Frontal cortex (tissue), 4 donors: ENCODE measurements around the gene PDIK1L. TPM values are rescaled to one million over a fixed set of nuclear protein-coding genes. Genes with fewer than 3 reads are reported as not detected.
A peak's percentile ranks its signal among the peaks of the same experiment; 100 is the strongest.

ENCODE experiments used
- DNase-seq, 2 donors: peaks; one replicate each; pipeline ENCODE4 v3.0.0; 2012; ENCODE audit warnings: low spot score in 2 of 2
- FAIRE-seq: peaks from 2 replicates; lab custom pipeline; 2012; peaks lifted over from hg19 to GRCh38; lab: Jason Lieb, UNC
- total RNA-seq: library from RNA; depleted of rRNA; stranded (reverse); fragments of >200 nt; gene quantifications from one replicate; pipeline ENCODE4 v1.2.3, GENCODE V29; 2014
- donor health status: control.
- donor health status: control.
- donor health status: control.

Gene PDIK1L
- total RNA-seq, 1 donor from 2014 or later, result 109 TPM

DNA sequence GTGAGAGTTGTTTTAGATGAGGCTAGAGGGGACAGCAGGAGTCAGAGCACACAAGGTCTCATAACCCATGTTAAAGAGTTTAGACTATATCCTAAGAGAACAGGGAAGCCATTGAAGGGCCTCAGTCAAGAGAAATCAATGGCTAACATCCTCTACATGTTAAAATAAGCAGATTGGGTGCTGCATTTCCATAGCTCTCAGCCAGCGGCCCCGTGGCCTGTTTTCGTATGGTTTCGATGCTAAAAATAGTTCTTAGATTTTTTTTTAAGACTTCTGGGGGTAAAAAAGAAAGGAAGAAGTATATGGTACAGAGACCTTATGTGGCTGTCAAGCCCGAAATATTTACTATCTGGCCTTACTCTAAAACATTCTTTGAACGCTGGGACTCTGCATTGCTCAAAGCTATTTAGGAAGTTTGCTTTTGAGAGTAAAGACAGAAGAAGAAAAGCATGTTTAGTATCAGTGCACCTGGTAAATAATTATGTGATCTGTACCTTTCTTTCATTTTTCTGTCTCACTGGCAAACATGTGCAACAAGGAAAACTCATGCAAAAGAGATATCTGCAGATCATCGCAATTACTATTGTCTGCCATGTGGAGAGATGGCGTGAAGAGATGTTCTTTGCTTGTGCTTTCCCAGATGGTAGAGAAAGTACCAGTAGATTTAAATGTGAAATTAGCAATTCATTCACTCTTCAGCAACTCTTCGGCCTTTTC, 8.4 kb downstream of the PDIK1L start:
- FAIRE-seq, result no peak
- no peak for DNase-seq

DNA sequence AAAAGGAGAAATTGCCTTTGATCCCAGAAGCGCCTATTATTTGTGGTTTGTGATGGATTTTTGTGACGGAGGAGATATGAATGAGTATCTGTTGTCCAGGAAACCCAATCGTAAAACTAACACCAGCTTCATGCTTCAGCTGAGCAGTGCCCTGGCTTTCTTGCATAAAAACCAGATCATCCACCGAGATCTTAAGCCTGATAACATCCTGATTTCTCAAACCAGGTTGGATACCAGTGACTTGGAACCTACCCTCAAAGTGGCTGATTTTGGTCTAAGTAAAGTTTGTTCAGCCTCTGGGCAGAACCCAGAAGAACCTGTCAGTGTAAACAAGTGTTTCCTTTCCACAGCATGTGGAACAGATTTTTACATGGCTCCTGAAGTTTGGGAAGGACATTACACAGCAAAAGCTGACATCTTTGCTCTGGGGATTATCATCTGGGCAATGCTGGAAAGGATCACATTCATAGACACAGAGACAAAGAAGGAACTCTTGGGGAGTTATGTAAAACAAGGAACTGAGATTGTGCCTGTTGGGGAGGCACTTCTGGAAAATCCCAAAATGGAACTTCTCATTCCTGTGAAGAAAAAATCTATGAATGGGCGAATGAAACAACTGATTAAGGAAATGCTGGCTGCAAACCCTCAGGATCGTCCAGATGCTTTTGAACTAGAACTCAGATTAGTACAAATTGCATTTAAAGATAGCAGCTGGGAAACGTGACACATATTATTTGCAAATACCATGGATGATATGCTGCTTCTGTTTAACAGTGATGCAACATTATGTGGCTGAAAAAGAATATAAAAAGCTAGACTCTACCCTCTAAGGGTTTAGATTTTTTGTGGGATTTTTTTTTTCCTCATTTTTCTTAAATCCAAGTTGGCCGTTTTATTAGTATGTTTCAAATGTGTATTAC, 10.5 kb downstream of the PDIK1L start:
- FAIRE-seq (no peak), DNase-seq (no peak)

DNA sequence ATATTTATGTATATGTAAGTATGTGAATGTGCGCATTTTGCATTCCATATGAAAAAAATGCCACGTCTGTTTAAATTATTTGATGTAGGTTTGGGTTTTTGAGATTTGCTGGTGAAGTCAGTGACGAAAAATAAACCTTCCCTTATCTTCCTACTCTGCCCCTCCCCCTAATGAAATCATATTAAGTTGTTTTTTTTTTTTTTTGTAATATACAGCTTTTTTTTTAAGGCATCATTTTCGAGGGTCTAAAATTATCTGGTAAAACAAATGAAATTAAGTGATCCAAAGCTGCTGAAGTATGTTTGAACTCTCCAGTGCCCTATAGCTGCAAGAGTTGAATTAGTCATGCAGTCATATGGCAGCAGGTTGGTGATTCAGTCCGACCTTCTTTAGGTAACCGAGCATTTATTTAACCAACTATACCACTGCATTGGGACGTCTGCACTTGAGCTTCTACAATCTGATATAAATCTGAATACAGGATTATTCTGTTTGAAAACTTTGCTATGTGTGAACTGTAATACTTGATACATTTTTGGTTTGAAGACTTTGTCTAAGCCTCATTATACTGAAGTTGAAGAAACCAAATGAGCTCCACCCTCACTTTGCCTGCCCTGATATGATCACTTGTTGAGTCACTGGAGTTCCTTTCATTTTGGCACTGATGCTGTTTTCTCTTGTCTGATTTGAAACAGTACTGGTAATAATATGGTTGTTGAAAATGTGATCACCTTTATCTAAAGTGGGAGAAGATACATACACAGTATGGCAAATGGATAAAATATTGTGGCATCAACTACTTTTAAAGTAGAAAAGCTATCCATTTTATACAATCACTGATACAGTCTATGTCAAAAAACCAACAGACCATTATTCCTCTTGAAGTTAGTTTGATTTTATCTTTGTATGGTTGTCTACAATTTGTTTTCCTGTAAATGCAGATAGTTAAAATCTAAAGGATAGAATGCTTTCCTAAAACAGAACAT, 11.7 kb downstream of the PDIK1L start:
- no peak for FAIRE-seq

DNA sequence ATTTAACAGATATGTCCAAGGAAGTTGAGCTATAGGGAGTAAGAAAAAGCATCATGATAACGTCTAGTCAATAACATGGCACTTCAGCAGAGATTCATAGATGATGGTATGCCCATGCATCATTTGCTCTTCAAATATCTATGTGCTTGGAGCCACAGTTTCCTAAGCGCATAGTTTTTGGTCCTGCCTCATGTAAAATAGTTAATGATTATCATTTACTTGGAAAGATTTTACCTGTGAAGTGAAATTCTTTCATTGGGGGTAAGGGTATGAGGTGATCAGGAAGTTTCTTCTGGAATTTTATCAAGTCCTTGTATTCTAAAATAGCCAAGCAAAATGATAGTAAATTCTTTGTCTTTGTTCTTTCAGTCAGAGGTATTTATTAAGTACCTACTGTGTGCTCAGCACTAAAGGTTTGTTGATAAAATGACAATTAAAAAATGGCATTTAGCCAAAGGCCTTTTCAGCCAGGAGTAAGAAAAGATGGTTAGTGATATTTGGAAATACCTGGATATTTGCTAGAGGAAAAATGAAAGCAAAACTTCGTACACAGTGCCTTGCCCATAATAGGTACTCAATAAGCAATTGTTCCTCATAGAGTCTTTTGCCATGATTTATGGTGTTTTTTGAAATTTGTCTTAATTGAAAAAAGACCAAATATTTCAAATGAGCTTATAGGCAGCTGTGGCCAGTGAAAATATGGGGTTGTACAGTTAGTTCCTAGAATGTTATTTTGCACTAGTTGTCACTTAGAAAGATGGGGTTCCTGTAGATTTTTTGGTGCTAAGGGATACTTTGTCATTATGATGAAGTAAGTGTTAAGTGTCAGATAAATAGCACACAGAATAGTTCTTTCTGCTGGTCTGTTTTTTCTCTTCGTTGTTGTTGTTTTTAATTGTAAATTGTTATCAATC, 13.1 kb downstream of the PDIK1L start:
- DNase-seq (no peak), FAIRE-seq (no peak)

More for the DNA sequence above, 11.7 kb downstream of the PDIK1L start:
- no peak for DNase-seq

DNA sequence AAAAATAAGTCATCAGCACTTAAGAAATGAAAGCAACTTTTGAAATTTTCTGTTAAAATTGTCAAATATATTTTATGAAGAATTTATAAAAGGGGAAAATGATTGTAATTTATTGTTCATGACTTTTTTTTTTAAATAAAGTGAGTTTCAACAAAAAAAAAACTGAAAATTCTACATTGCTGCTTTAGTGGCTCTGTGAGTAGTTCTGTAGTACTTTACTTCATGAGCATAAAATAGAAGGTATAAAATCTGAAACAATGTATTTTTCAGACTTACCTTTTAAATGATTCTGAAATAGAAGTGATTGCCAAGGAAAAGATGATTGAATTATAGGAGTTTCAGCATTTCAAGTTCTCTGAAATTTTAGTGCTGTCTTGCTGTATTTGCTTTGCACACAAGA, 13.8 kb downstream of the PDIK1L start:
- DNase-seq (no peak), FAIRE-seq (peak; percentile 57)

DNA sequence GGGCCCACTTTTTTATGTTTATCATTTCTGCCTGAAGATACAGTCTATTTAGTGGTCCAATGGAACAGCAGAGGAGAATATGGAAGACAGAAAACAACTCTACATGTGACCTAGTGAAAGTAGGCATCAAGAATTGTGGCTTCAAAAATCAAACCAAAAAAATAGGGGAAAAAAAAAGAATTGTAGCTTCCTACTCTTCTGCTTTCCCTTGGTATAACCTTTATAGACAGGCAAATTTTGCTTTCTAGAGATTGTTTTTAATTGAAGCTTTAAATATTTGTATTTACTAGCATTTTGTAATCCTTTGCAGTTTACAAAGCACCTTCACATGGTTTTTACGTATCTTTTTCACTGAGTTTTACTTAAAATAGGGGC, 14.3 kb downstream of the PDIK1L start:
- FAIRE-seq (no peak), DNase-seq (no peak)

DNA sequence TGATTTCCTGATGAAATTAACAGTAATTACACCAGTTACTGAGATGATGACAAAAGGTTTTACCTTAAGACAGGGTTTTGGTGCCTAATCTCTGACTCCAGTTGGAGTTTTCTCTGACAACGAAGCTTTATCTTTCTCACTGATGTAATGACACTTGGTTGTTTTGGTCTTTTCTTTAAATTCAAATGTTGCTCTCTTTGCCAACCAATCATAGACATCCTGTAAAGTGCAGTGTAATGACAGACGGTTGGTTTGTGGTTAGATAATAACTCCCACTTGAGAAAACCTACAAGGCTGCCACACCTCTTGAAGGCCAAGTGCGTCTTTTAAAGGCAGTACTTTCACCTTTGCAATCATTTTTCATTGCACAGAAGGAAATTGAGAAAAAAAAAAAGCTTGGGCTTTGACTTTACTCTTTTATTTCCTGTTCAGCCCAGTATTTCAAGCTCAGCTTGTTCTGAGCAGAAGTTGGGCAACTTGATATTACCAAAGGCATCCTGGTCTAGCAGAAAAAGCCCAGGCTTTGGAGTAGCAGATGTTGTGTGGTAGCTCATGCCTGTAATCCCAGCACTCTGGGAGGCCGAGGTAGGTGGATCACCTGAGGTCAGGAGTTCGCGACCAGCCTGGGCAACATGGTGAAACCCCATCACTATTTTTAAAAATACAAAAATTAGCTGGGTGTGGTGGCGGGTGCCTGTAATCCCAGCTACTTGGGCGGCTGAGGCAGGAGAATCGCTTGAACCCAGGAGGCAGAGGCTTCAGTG, 14.9 kb downstream of the PDIK1L start:
- DNase-seq (no peak), FAIRE-seq (no peak)

DNA sequence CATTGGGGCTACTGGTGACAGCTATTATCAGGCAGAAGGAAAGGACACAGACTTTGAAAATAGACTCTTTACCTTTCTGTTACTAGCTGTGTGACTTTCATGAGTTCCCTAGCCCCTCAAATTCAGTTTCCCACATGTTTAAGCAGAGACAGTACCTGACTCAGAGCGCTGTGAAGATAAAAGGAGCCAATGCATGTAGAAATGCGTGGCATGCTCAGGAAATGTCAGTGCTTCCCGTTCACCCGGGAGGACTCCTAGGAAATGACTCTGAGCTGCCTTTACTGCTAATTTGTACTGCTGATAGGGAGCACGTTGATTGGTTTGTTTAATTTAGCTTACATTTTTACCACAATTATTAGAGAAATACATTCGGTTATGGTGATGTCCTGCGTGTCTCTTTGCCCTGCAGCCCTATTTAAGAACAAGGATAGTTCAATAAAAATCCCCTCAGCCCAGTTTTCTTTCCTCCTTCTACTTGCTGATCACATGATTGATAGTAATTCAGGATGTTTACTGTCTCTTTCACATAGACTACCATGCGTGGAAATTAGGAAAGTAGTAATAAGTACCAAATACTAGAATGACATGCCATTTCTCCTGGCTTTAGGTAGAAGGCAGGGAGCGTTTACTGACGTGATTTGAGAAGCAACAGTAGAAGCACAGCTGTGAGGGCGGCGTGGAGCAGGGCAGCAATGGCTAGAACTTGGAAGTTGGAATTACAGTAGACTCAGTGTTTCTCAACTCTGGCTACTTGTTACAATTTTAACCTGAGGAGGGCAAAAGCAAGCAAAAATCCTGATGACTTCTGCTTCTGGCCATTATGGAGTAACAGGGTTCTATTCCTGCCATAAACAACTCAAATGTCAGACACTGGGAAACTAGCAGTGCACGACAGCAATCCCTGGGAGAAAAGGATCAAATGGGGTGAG, 15.9 kb downstream of the PDIK1L start:
- no peak for FAIRE-seq

DNA sequence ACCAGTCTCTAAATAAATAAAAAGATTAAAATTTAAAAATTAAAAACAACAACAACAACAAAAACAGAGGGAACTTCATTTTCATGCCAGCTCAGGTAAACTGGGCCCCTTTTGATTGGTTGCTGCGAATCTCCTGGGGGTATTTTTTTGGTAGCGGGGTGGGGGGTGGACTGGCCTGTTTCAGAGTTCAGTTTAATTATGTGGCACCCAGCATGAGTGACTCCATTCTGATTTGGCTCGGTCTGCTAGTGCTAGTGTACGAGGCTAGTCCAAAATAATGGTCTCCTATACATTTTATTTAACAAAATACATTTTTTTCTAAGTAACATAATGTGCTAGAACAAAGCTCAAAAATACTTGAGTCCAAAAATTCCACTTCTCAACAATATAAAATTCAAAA, 18.2 kb downstream of the PDIK1L start:
- DNase-seq (no peak), FAIRE-seq (no peak)

More for the DNA sequence above, 15.9 kb downstream of the PDIK1L start:
- no peak for DNase-seq

DNA sequence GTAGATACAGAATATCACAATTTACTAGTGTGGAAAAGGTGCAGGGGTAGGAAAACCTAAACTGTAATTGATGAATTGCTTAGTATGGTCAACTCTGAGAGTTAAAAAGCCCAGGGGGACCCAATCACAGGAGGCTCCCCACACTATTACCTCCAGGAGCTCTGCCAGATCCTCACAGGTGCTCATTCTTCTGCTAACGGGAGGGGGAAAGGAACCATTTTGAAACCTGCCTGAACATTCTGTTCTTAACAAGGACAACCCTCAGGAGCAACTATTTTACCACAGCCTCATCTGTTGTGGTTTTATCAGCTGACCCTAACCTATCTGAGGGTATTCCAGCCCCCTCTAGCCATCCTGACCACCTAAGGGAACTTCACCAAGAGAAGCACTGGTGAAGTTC, 19.1 kb downstream of the PDIK1L start:
- FAIRE-seq, result no peak
- no peak for DNase-seq

DNA sequence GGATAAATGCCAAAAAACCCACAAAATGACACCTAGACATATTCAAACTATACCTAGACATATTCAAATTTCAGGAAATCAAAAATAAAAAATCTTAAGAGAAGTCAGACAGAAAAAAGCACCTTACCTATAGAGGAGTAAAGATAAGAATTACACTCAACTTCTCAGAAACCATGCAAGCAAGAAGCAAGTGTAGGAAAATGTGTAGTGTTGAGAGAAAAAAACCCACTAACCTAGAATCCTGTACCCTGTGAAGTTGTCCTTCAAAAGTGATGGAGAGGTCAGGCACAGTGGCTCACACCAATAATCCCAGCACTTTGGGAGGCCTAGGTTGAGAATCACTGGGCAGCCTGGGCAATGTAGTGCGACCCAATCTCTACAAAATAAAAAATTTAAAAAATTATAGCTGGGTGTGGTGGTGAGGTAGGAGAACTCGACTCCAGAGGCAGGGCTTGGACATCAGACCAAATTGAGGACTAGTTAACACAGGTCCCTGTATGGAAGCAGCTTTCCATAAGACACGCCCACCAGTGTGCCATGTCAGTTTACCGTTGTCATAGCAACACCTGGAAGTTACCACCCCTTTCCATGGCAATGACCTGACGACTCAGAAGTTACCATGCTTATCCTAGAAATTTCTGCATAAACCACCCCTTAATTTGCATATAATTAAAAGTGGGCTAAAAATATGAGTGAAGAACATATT, 20.7 kb downstream of the PDIK1L start:
- DNase-seq (no peak), FAIRE-seq (no peak)

DNA sequence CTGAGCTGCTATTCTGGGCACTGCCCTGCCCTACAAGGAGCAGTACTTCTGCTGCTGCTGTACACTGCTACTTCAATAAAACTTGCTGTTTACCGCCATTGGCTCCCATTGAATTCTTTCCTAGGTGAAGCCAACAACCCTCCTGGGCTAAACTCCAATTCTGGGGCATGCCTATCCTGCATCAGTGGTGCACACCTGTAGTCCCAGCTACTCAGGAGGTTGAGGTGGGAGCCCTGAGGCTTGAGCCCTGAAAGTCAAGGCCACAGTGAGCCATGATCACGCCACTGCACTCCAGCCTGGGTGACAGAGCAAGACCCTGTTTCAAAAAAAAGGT, 21.2 kb downstream of the PDIK1L start:
- DNase-seq (no peak), FAIRE-seq (no peak)

DNA sequence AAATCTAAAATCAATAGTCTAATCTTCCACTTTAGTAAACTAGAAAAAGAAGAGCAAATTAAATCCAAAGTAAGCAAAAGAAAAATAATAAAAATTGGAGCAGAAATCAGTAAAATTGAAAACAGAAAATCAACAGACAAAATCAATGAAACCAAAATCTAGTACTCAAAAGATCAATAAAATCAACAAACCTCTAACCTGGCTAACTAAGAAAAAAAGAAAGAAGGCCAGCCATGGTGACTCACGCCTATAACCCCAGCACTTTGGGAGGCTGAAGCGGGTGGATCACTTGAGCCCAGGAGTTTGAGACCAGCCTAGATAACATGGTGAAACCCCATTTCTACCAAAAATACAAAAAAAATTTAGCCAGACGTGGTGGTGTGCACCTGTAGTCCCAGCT, 22.8 kb downstream of the PDIK1L start:
- FAIRE-seq (peak; percentile 21), DNase-seq (no peak)

DNA sequence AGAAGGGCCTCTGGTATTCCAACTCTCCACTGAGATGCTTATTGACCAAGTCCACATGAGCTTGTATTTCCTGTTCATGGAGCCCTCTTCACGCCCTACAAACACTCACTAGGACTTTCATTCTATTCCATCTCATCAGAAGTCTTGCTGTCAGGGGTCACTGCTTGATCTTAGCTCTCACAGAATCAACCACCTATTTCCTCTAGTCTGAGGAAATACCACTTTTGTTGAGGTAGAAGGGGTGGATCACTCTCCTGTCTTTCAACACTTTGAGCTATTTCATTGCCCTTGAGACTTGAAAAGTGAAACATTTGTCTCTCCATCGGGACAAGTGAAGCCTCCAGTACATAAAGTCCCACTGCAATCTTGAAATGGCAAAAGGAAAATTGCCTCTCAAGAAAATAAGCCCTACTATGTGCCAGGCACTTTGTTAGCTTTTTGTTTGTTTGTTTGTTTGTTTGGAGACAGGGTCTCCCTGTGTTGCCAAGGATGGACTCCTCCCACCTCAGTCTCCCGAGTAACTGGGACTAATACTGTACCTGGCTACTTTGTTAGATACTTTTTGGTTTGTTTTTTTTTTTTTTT, 27.4 kb downstream of the PDIK1L start:
- DNase-seq (no peak), FAIRE-seq (no peak)

DNA sequence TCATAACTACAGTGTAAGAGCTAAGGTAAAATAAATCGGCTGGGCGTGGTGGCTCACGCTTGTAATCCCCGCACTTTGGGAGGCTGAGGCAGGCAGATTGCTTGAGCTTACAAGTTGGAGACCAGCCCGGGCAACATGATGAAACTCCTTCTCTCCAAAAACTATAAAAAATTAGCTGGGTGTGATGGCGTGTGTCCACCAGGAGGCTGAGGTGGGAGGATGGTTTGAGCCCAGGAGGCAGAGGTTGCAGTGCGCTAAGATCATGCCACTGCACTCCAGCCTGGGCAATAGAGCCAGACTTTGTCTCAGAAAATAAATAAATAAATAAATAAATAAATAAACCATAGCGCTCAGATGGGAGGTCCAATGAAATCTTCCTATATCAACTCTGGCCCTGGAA, 30.5 kb downstream of the PDIK1L start:
- DNase-seq (no peak), FAIRE-seq (no peak)
